WTC11 (cell line): ENCODE results near the gene TOR1AIP2.

Experiments used
- ATF2 ChIP-seq: sonication (generic); formaldehyde crosslinking; IDR thresholded peaks from 2 replicates; pipeline ENCODE4 v1.8.1; 2022; ENCODE audit warnings: low read depth, missing genetic modification reagents, borderline replicate concordance
- CTCF ChIP-seq: fragments of 200-600 bp; IDR thresholded peaks from 2 replicates; pipeline ENCODE4 v1.8.0; 2022; ENCODE audit warnings: antibody characterized with exemption
- E2F4 ChIP-seq: sonication (generic); formaldehyde crosslinking; IDR thresholded peaks from 2 replicates; pipeline ENCODE4 v1.8.1; 2022; ENCODE audit warnings: low read depth, mild to moderate bottlenecking, moderate library complexity, missing genetic modification reagents, borderline replicate concordance
- E2F5 ChIP-seq: sonication (generic); formaldehyde crosslinking; IDR thresholded peaks from 2 replicates; pipeline ENCODE4 v1.8.1; 2022; ENCODE audit warnings: mild to moderate bottlenecking, moderate library complexity, missing genetic modification reagents
- MYBL2 ChIP-seq: sonication (generic); formaldehyde crosslinking; IDR thresholded peaks from 2 replicates; pipeline ENCODE4 v1.8.1; 2023; ENCODE audit warnings: mild to moderate bottlenecking, moderate library complexity, missing genetic modification reagents
- NR3C1 ChIP-seq: sonication (generic); formaldehyde crosslinking; conservative IDR thresholded peaks from 2 replicates; pipeline ENCODE4 v1.8.1; 2023; ENCODE audit warnings: low read depth, mild to moderate bottlenecking, missing genetic modification reagents
- SP1 ChIP-seq: sonication (generic); formaldehyde crosslinking; conservative IDR thresholded peaks from 2 replicates; pipeline ENCODE4 v1.8.1; 2022; ENCODE audit warnings: missing genetic modification reagents
- USF1 ChIP-seq: sonication (generic); formaldehyde crosslinking; IDR thresholded peaks from 2 replicates; pipeline ENCODE4 v1.8.0; 2022; ENCODE audit warnings: mild to moderate bottlenecking, missing genetic modification reagents
- ZNF121 ChIP-seq: sonication (generic); formaldehyde crosslinking; IDR thresholded peaks from 2 replicates; pipeline ENCODE4 v1.8.0; 2023; ENCODE audit warnings: missing genetic modification reagents
- ZNF423 ChIP-seq: fragments of 250-450 bp; sonication (Bioruptor Pico); IDR thresholded peaks from 2 replicates; pipeline ENCODE4 v2.1.2; 2022; ENCODE audit warnings: mild to moderate bottlenecking, moderate library complexity
- TF ChIP-seq, protein P1 (sequence below): sonication (generic); formaldehyde crosslinking; IDR thresholded peaks from 2 replicates; pipeline ENCODE4 v1.8.1; 2023; ENCODE audit warnings: mild to moderate bottlenecking, missing genetic modification reagents

DNA sequence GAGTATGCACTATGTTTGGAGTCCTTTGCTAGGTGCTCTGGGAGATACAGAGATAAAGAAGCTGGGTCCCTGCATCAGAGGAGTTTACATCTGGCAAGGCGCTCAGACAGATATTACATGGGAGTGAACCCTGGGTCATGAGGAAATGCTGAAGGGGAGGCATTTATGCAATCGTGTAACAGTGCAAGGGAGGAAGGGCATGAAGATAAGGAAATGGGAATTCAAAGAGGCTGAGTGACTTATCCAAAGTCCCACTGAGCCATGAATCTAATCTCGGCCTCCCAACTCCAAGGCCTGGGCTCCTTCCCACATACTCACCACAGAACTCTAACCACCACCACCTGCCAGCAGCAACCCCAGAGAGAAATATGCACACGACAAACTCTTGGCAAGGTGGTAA is 82.9 kb downstream of the TOR1AIP2 start:
- TF ChIP-seq NR3C1 (CRISPR knock-in tag) (no peak), ZNF423 (CRISPR knock-in tag) (no peak), CTCF (no peak), E2F5 (CRISPR knock-in tag) (no peak), ZNF121 (no peak), MYBL2 (CRISPR knock-in tag) (no peak), E2F4 (CRISPR knock-in tag) (no peak), USF1 (CRISPR knock-in tag) (no peak), SP1 (no peak), ATF2 (no peak)
- TF ChIP-seq, protein P1, sequence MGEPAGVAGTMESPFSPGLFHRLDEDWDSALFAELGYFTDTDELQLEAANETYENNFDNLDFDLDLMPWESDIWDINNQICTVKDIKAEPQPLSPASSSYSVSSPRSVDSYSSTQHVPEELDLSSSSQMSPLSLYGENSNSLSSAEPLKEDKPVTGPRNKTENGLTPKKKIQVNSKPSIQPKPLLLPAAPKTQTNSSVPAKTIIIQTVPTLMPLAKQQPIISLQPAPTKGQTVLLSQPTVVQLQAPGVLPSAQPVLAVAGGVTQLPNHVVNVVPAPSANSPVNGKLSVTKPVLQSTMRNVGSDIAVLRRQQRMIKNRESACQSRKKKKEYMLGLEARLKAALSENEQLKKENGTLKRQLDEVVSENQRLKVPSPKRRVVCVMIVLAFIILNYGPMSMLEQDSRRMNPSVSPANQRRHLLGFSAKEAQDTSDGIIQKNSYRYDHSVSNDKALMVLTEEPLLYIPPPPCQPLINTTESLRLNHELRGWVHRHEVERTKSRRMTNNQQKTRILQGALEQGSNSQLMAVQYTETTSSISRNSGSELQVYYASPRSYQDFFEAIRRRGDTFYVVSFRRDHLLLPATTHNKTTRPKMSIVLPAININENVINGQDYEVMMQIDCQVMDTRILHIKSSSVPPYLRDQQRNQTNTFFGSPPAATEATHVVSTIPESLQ (CRISPR knock-in tag): no peak
